ENCODE measurements around the gene IGF1R.
"Not testable (repeated sequence)": the region's sequence is repeated elsewhere in the genome, so short reads cannot be mapped to it uniquely, and the experiment has no call there.

IGF1R gene

GRCh38 chr15:98617328-98617980 is 30.9 kb upstream of the IGF1R start:
- no peak overlapping the region for H3K27ac ChIP-seq (ENCODE audit: low read depth, low read length)
- no peaks in the 10 kb centered on the region for H3K4me1 ChIP-seq (ENCODE audit: control insufficient read depth in 5 of 5, insufficient read depth in 5 of 5, low read length in 5 of 5)
- no peaks in the 10 kb centered on the region for H3K36me3 ChIP-seq (ENCODE audit: control insufficient read depth in 5 of 5, insufficient read depth in 5 of 5, low read length in 5 of 5)
- H3K27me3 ChIP-seq (ENCODE audit: control insufficient read depth in 5 of 5, insufficient read depth in 4 of 5, low read length in 5 of 5): peaks cover 0 to 25% (median 13%) of the 10 kb centered on the region in 5 donors
- no peaks in the 10 kb centered on the region for H3K9me3 ChIP-seq (ENCODE audit: control insufficient read depth in 5 of 5, low read length in 5 of 5)
- H3K4me3 ChIP-seq (ENCODE audit: low read depth in 1 of 5, low read length in 5 of 5): no peak overlapping the region
- no peak overlapping the region for H3K9ac ChIP-seq (ENCODE audit: low read length in 5 of 5)

- H3K36me3 ChIP-seq (ENCODE audit: control insufficient read depth in 5 of 5, insufficient read depth in 5 of 5, low read length in 5 of 5); H3K4me1 ChIP-seq (ENCODE audit: control insufficient read depth in 5 of 5, insufficient read depth in 5 of 5, low read length in 5 of 5); H3K9me3 ChIP-seq (ENCODE audit: control insufficient read depth in 5 of 5, low read length in 5 of 5); H3K9ac ChIP-seq (ENCODE audit: low read length in 5 of 5); H3K27ac ChIP-seq (ENCODE audit: low read depth, low read length); H3K4me3 ChIP-seq (ENCODE audit: low read depth in 1 of 5, low read length in 5 of 5): not testable (repeated sequence)
- peaks cover 0 to 27% (median 13%) of the 10 kb centered on the region in 5 donors for H3K27me3 ChIP-seq (ENCODE audit: control insufficient read depth in 5 of 5, insufficient read depth in 4 of 5, low read length in 5 of 5)
Measured at GRCh38 chr15:98618576-98618975, 29.8 kb upstream of the IGF1R start.

- Histone ChIP-seq H3K36me3 (ENCODE audit: control insufficient read depth in 5 of 5, insufficient read depth in 5 of 5, low read length in 5 of 5) (no peaks in the 10 kb centered on the region), H3K9ac (ENCODE audit: low read length in 5 of 5) (no peak overlapping the region), H3K4me3 (ENCODE audit: low read depth in 1 of 5, low read length in 5 of 5) (no peak overlapping the region), H3K27me3 (ENCODE audit: control insufficient read depth in 5 of 5, insufficient read depth in 4 of 5, low read length in 5 of 5) (peaks cover 3 to 37% (median 15%) of the 10 kb centered on the region in 5 donors), H3K4me1 (ENCODE audit: control insufficient read depth in 5 of 5, insufficient read depth in 5 of 5, low read length in 5 of 5) (no peaks in the 10 kb centered on the region), H3K27ac (ENCODE audit: low read depth, low read length) (no peak overlapping the region), H3K9me3 (ENCODE audit: control insufficient read depth in 5 of 5, low read length in 5 of 5) (no peaks in the 10 kb centered on the region)
Measured at GRCh38 chr15:98620020-98620419, 28.3 kb upstream of the IGF1R start.

GRCh38 chr15:98621021-98621420 is 27.3 kb upstream of the IGF1R start:
- no peaks in the 10 kb centered on the region for H3K9me3 ChIP-seq (ENCODE audit: control insufficient read depth in 5 of 5, low read length in 5 of 5)
- no peak overlapping the region for H3K9ac ChIP-seq (ENCODE audit: low read length in 5 of 5)
- no peak overlapping the region for H3K4me3 ChIP-seq (ENCODE audit: low read depth in 1 of 5, low read length in 5 of 5)
- no peaks in the 10 kb centered on the region for H3K4me1 ChIP-seq (ENCODE audit: control insufficient read depth in 5 of 5, insufficient read depth in 5 of 5, low read length in 5 of 5)
- H3K27me3 ChIP-seq (ENCODE audit: control insufficient read depth in 5 of 5, insufficient read depth in 4 of 5, low read length in 5 of 5): peaks cover 3 to 39% (median 19%) of the 10 kb centered on the region in 5 donors
- H3K27ac ChIP-seq (ENCODE audit: low read depth, low read length): no peak overlapping the region
- no peaks in the 10 kb centered on the region for H3K36me3 ChIP-seq (ENCODE audit: control insufficient read depth in 5 of 5, insufficient read depth in 5 of 5, low read length in 5 of 5)

- Histone ChIP-seq H3K9me3 (ENCODE audit: control insufficient read depth in 5 of 5, low read length in 5 of 5) (no peaks in the 10 kb centered on the region), H3K4me3 (ENCODE audit: low read depth in 1 of 5, low read length in 5 of 5) (no peak overlapping the region), H3K4me1 (ENCODE audit: control insufficient read depth in 5 of 5, insufficient read depth in 5 of 5, low read length in 5 of 5) (no peaks in the 10 kb centered on the region), H3K36me3 (ENCODE audit: control insufficient read depth in 5 of 5, insufficient read depth in 5 of 5, low read length in 5 of 5) (no peaks in the 10 kb centered on the region), H3K9ac (ENCODE audit: low read length in 5 of 5) (no peak overlapping the region), H3K27ac (ENCODE audit: low read depth, low read length) (no peak overlapping the region), H3K27me3 (ENCODE audit: control insufficient read depth in 5 of 5, insufficient read depth in 4 of 5, low read length in 5 of 5) (peaks cover 2 to 29% (median 21%) of the 10 kb centered on the region in 5 donors)
Measured at GRCh38 chr15:98625614-98626013, 22.7 kb upstream of the IGF1R start.

- Histone ChIP-seq H3K4me3 (ENCODE audit: low read depth in 1 of 5, low read length in 5 of 5) (no peak overlapping the region), H3K9me3 (ENCODE audit: control insufficient read depth in 5 of 5, low read length in 5 of 5) (no peaks in the 10 kb centered on the region)
Measured at GRCh38 chr15:98626153-98626552, 22.2 kb upstream of the IGF1R start.

GRCh38 chr15:98628216-98628615 is 20.1 kb upstream of the IGF1R start:
- Histone ChIP-seq H3K4me3 (ENCODE audit: low read depth in 1 of 5, low read length in 5 of 5) (no peak overlapping the region), H3K4me1 (ENCODE audit: control insufficient read depth in 5 of 5, insufficient read depth in 5 of 5, low read length in 5 of 5) (no peaks in the 10 kb centered on the region), H3K27me3 (ENCODE audit: control insufficient read depth in 5 of 5, insufficient read depth in 4 of 5, low read length in 5 of 5) (peaks cover 2 to 21% (median 16%) of the 10 kb centered on the region in 5 donors), H3K9me3 (ENCODE audit: control insufficient read depth in 5 of 5, low read length in 5 of 5) (no peaks in the 10 kb centered on the region), H3K36me3 (ENCODE audit: control insufficient read depth in 5 of 5, insufficient read depth in 5 of 5, low read length in 5 of 5) (no peaks in the 10 kb centered on the region), H3K27ac (ENCODE audit: low read depth, low read length) (no peak overlapping the region), H3K9ac (ENCODE audit: low read length in 5 of 5) (no peak overlapping the region)

More at GRCh38 chr15:98626153-98626552, 22.2 kb upstream of the IGF1R start:
- no peak overlapping the region for H3K27ac ChIP-seq (ENCODE audit: low read depth, low read length)
- H3K27me3 ChIP-seq (ENCODE audit: control insufficient read depth in 5 of 5, insufficient read depth in 4 of 5, low read length in 5 of 5): peaks cover 2 to 28% (median 21%) of the 10 kb centered on the region in 5 donors
- H3K9ac ChIP-seq (ENCODE audit: low read length in 5 of 5): no peak overlapping the region
- H3K4me1 ChIP-seq (ENCODE audit: control insufficient read depth in 5 of 5, insufficient read depth in 5 of 5, low read length in 5 of 5): no peaks in the 10 kb centered on the region
- no peaks in the 10 kb centered on the region for H3K36me3 ChIP-seq (ENCODE audit: control insufficient read depth in 5 of 5, insufficient read depth in 5 of 5, low read length in 5 of 5)

- Histone ChIP-seq H3K4me3 (ENCODE audit: low read depth in 1 of 5, low read length in 5 of 5) (no peak overlapping the region), H3K36me3 (ENCODE audit: control insufficient read depth in 5 of 5, insufficient read depth in 5 of 5, low read length in 5 of 5) (no peaks in the 10 kb centered on the region), H3K9ac (ENCODE audit: low read length in 5 of 5) (no peak overlapping the region), H3K27me3 (ENCODE audit: control insufficient read depth in 5 of 5, insufficient read depth in 4 of 5, low read length in 5 of 5) (peaks cover 0 to 16% (median 6%) of the 10 kb centered on the region in 5 donors), H3K27ac (ENCODE audit: low read depth, low read length) (no peak overlapping the region), H3K9me3 (ENCODE audit: control insufficient read depth in 5 of 5, low read length in 5 of 5) (no peaks in the 10 kb centered on the region), H3K4me1 (ENCODE audit: control insufficient read depth in 5 of 5, insufficient read depth in 5 of 5, low read length in 5 of 5) (no peaks in the 10 kb centered on the region)
Measured at GRCh38 chr15:98635848-98636247, 12.5 kb upstream of the IGF1R start.

GRCh38 chr15:98643115-98643514 is 5.2 kb upstream of the IGF1R start:
- Histone ChIP-seq H3K36me3 (ENCODE audit: control insufficient read depth in 5 of 5, insufficient read depth in 5 of 5, low read length in 5 of 5) (no peaks in the 10 kb centered on the region), H3K27me3 (ENCODE audit: control insufficient read depth in 5 of 5, insufficient read depth in 4 of 5, low read length in 5 of 5) (peaks cover 3 to 22% (median 15%) of the 10 kb centered on the region in 5 donors), H3K4me1 (ENCODE audit: control insufficient read depth in 5 of 5, insufficient read depth in 5 of 5, low read length in 5 of 5) (peaks cover 0 to 7% (median 5%) of the 10 kb centered on the region in 5 donors), H3K9ac (ENCODE audit: low read length in 5 of 5) (no peak overlapping the region), H3K9me3 (ENCODE audit: control insufficient read depth in 5 of 5, low read length in 5 of 5) (no peaks in the 10 kb centered on the region), H3K4me3 (ENCODE audit: low read depth in 1 of 5, low read length in 5 of 5) (no peak overlapping the region), H3K27ac (ENCODE audit: low read depth, low read length) (no peak overlapping the region)

- Histone ChIP-seq H3K27ac (ENCODE audit: low read depth, low read length) (no peak overlapping the region), H3K27me3 (ENCODE audit: control insufficient read depth in 5 of 5, insufficient read depth in 4 of 5, low read length in 5 of 5) (peaks cover 4 to 28% (median 23%) of the 10 kb centered on the region in 5 donors), H3K9ac (ENCODE audit: low read length in 5 of 5) (no peak overlapping the region), H3K36me3 (ENCODE audit: control insufficient read depth in 5 of 5, insufficient read depth in 5 of 5, low read length in 5 of 5) (no peaks in the 10 kb centered on the region), H3K4me1 (ENCODE audit: control insufficient read depth in 5 of 5, insufficient read depth in 5 of 5, low read length in 5 of 5) (peaks cover 0 to 30% (median 22%) of the 10 kb centered on the region in 5 donors), H3K4me3 (ENCODE audit: low read depth in 1 of 5, low read length in 5 of 5) (peak overlapping the region in 4 of 5 donors; percentile 68 to 75 (median 72)), H3K9me3 (ENCODE audit: control insufficient read depth in 5 of 5, low read length in 5 of 5) (no peaks in the 10 kb centered on the region)
Measured at GRCh38 chr15:98646546-98647025, 1.8 kb upstream of the IGF1R start.
